ENCODE measurements around the gene EPG5.

DNA sequence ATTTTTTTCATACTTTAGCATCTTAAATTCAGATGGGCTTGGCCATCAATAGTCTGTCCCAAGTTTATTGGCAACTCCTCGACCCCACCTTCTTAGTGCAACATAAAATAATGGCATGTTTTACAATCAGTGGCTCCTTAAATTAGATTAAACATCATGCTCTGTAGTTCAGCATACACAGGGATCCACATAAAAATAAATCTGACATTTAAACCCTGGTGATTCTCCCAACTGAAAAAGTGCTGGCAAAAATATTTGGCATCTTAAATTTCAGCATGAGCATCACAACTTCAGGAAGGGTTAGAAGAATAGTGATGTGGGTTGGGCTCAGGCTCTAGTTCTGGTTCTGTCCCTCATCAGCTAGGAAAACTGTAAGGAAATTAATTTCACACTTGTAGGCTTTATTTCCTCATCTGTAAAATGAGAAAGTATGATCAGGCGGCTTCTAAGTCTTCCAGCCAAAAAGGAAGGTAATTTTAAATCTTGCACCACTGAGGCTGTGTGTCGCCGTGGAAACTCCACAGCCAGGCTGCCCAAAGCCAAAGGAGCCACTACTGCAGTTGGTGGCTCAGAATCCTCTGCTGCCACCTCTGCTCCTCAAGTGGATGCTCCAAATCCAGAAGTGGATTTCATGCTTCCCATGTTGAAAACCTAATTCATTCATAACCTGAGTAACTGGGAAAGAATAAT lies 17.6 kb upstream of the EPG5 start:
- TF ChIP-seq, protein P1, sequence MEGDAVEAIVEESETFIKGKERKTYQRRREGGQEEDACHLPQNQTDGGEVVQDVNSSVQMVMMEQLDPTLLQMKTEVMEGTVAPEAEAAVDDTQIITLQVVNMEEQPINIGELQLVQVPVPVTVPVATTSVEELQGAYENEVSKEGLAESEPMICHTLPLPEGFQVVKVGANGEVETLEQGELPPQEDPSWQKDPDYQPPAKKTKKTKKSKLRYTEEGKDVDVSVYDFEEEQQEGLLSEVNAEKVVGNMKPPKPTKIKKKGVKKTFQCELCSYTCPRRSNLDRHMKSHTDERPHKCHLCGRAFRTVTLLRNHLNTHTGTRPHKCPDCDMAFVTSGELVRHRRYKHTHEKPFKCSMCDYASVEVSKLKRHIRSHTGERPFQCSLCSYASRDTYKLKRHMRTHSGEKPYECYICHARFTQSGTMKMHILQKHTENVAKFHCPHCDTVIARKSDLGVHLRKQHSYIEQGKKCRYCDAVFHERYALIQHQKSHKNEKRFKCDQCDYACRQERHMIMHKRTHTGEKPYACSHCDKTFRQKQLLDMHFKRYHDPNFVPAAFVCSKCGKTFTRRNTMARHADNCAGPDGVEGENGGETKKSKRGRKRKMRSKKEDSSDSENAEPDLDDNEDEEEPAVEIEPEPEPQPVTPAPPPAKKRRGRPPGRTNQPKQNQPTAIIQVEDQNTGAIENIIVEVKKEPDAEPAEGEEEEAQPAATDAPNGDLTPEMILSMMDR (IDR thresholded peaks at IDR 0.05; ENCODE audit: low read length), result no peak
- TF ChIP-seq EZH2 (IDR thresholded peaks at IDR 0.05; ENCODE audit: borderline replicate concordance, low read length), result no peak

Measured in OCI-LY1 (cell line).